MCF 10A (cell line): ENCODE data around the gene FBXW5. TPM values are rescaled to one million over a fixed set of nuclear protein-coding genes. Genes with fewer than 3 reads are reported as not detected.

Source experiments
- BruUV-seq: library from RNA; stranded (reverse); fragments of 400-500 nt; replicated peaks from 2 replicates; lab custom pipeline; 2021; lab: Mats Ljungman, UMichigan
- CTCF ChIA-PET: fragments of 300-600 bp; sonication (Branson Sonifier 250); formaldehyde crosslinking; extraction: SDS; loops from one replicate; lab custom pipeline; 2021; ENCODE audit warnings: antibody characterized with exemption, inconsistent platforms; lab: Yijun Ruan, JAX
- POLR2A ChIA-PET: fragments of 300-600, 350-650 bp; sonication (Branson Sonifier 250); formaldehyde crosslinking; extraction: SDS; loops from one replicate; lab custom pipeline; 2020; ENCODE audit warnings: antibody characterized with exemption, inconsistent platforms; lab: Yijun Ruan, JAX
- DNase-seq: peaks from one replicate; pipeline ENCODE4 v3.0.0-alpha.2; 2018; ENCODE audit not compliant: unreplicated experiment
- H3K27ac Mint-ChIP-seq: one replicate; pipeline ENCODE4 v1.8.0; 2022; ENCODE audit warnings: mild to moderate bottlenecking, low read depth, mixed read lengths; ENCODE audit not compliant: unreplicated experiment
- H3K27me3 Mint-ChIP-seq: one replicate; pipeline ENCODE4 v1.8.0; 2022; ENCODE audit warnings: mixed read lengths; ENCODE audit not compliant: insufficient read depth, unreplicated experiment
- H3K36me3 Mint-ChIP-seq: one replicate; pipeline ENCODE4 v1.8.0; 2022; ENCODE audit warnings: mild to moderate bottlenecking, moderate library complexity, mixed read lengths; ENCODE audit not compliant: insufficient read depth, unreplicated experiment
- H3K4me1 Mint-ChIP-seq: one replicate; pipeline ENCODE4 v1.8.0; 2022; ENCODE audit warnings: mixed read lengths; ENCODE audit not compliant: insufficient read depth, unreplicated experiment
- H3K4me3 Mint-ChIP-seq: one replicate; pipeline ENCODE4 v1.8.0; 2022; ENCODE audit warnings: mild to moderate bottlenecking, moderate library complexity, mixed read lengths; ENCODE audit not compliant: unreplicated experiment
- H3K9me3 Mint-ChIP-seq: one replicate; pipeline ENCODE4 v1.8.0; 2022; ENCODE audit warnings: mixed read lengths; ENCODE audit not compliant: unreplicated experiment
- intact Hi-C: fragments of 100-400 bp; cut with micrococcal nuclease; formaldehyde crosslinking; loops from 2 replicates; pipeline ENCODE4 v1.14.1; 2022
- total RNA-seq: library from RNA; stranded (reverse); gene quantifications from 2 replicates; pipeline ENCODE4 v1.2.3, GENCODE V29; 2022
- TF ChIP-seq, protein P1 (sequence below): fragments of 200-600 bp; IDR thresholded peaks from one replicate; pipeline ENCODE4 v1.8.0; 2022; ENCODE audit warnings: antibody characterized with exemption, mild to moderate bottlenecking; ENCODE audit not compliant: unreplicated experiment

The FBXW5 gene
- total RNA-seq, 1 experiment from 2014 or later, result 100 TPM

DNA sequence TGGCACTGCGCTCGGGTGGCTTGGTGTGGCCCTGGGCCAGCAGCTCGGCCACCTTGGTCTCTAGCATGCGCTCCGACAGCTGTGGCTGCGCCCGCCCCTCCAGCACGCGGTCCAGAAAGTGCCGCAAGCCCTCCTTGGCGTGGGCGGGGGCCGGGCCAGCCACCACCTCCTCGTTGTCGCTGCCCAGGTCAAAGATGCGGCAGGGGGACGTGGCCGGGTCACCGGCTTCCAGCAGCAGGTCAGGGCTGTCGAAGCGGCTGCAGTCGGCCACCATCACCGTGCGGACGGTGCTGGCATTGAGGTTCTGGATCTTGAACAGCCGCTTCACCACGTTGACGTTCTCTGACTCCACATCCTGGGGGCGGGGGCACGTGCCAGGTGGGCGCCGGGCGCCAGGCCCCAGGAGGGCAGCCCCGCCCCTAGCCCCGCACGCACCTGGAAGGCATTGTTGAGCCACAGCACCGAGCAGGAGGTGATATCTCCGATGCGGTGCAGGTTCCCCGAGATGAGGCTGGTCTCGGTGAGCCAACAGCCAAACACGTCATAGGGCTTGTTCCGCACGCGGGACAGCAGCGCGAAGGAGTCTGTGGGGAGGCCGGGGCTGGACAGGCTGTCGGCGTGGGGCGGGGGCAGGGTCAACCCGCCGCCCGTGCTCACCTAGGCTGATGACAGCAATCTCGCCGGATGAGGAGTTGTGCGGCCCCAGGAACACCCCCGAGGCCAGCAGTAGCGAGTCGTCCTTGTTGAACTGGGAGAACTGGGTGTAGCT, 2.2 kb downstream of the FBXW5 start:
- ChIA-PET CTCF (no interaction called here), POLR2A (interaction anchor here (0.6 kb wide), 1 partner anchor 30 kb away, joined by 3 read pairs; no protein-coding TSS in a partner anchor)
- Mint-ChIP-seq H3K4me3 (peak overlapping the region; percentile 70), H3K27ac (no peak overlapping the region), H3K36me3 (peaks cover 41% of the 10 kb centered on the region), H3K27me3 (no peaks in the 10 kb centered on the region), H3K4me1 (peaks cover 6% of the 10 kb centered on the region), H3K9me3 (no peaks in the 10 kb centered on the region)
- no peak for DNase-seq
- TF ChIP-seq, protein P1, sequence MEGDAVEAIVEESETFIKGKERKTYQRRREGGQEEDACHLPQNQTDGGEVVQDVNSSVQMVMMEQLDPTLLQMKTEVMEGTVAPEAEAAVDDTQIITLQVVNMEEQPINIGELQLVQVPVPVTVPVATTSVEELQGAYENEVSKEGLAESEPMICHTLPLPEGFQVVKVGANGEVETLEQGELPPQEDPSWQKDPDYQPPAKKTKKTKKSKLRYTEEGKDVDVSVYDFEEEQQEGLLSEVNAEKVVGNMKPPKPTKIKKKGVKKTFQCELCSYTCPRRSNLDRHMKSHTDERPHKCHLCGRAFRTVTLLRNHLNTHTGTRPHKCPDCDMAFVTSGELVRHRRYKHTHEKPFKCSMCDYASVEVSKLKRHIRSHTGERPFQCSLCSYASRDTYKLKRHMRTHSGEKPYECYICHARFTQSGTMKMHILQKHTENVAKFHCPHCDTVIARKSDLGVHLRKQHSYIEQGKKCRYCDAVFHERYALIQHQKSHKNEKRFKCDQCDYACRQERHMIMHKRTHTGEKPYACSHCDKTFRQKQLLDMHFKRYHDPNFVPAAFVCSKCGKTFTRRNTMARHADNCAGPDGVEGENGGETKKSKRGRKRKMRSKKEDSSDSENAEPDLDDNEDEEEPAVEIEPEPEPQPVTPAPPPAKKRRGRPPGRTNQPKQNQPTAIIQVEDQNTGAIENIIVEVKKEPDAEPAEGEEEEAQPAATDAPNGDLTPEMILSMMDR, result no peak
- intact Hi-C loops, result loop anchor here (10.0 kb wide), 1 partner anchor 97 kb away; the partner anchor contains the start of genes AJM1 and PHPT1
- BruUV-seq, result no TSS peak

DNA sequence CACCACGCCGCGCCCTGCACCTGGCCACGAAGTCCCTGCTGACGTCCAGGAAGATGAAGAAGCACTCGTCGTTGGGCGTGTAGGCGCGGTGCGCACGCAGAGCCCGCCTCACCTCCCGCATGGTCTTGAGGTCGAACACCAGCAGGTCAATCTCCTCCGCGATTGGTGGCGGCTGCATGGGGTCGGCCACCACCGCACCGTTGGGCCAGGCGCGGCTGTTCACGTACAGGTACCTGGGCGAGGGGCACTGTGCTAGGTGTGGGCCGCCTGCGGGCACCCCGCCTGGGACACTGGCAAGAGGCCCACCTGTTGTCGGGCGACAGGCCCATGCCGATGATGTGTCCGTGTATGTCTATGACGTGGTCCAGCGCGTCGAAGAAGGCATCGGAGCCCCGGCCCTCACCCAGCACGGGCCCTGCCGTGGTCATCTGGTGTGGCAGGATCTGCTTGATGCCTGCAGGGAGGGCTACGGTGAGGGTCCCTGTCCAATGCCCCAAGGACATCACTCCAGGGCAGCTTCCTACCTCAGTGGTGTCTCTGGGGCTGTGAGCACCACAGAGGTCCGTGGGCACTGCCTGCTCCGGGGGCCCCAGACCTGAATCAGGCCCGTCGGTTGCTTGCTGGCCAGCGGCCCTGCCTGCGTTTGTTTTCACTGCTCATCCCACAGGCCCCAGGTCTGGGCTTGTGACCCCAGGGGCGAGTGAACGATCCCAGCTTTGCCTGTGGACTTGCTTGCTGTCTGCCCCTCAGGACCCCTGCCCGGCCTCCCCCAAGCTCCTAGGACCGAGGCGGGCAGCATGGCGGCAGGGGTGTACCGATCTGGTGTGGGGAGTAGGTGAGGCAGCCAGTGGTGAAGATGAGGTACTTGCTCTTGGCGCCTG, 3.1 kb downstream of the FBXW5 start:
- Mint-ChIP-seq H3K4me1 (peaks cover 6% of the 10 kb centered on the region), H3K27ac (no peak overlapping the region), H3K9me3 (no peaks in the 10 kb centered on the region), H3K36me3 (peaks cover 41% of the 10 kb centered on the region), H3K4me3 (no peak overlapping the region), H3K27me3 (no peaks in the 10 kb centered on the region)
- intact Hi-C loops, result loop anchor here (10.0 kb wide), 1 partner anchor 97 kb away; the partner anchor contains the start of genes AJM1 and PHPT1
- BruUV-seq, result no TSS peak
- CTCF ChIA-PET, result no interaction called here
- no peak for DNase-seq
- TF ChIP-seq, protein P1, result no peak
- POLR2A ChIA-PET, result interaction anchor here (0.6 kb wide), 1 partner anchor 29 kb away, joined by 3 read pairs; no protein-coding TSS in a partner anchor

DNA sequence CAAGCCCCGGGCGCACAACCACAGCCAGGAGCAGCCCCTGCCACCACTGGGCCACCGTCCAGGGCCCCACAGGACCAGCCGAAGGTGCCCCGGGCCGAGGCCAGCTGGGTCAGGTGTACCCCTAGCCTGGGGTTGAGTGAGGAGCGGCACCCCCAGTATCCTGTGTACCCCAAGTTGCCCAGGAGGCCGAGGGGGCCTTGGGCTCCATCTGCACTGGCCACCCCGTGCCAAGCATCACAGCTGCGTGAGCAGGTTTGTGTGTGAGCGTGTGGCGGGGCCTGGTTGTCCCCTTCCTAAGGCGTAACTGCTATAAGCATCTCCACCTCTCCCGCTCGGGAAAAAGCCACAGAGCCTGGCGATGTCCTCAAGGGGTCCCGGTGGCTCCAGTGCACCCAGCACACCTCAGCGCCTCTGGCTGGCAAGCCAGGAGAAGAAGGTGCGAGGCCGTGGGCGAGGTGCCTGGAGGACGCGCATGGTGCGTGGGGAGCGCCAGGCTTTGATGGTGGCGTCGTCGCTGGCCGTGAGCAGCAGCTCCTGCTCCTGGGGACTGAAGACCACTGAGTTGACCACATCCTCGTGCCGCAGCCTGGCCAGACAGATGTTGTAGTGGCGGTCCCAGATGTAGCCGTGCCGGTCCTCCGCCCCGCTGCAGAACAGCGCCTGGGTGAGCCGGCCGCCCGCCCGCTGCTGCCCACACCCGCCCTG, 3.9 kb downstream of the FBXW5 start:
- Mint-ChIP-seq H3K9me3 (no peaks in the 10 kb centered on the region), H3K4me1 (peaks cover 6% of the 10 kb centered on the region), H3K4me3 (no peak overlapping the region), H3K36me3 (peaks cover 41% of the 10 kb centered on the region), H3K27ac (no peak overlapping the region), H3K27me3 (no peaks in the 10 kb centered on the region)
- POLR2A ChIA-PET, result no interaction called here
- TSS peak; percentile 33 for BruUV-seq
- TF ChIP-seq, protein P1, result no peak
- CTCF ChIA-PET, result no interaction called here
- no peak for DNase-seq
- intact Hi-C loops, result loop anchor here (10.0 kb wide), 1 partner anchor 96 kb away; the partner anchor contains the start of genes AJM1 and PHPT1
